H7 (cell line): ENCODE data around the gene EFCAB12. TPM values are rescaled to one million over a fixed set of nuclear protein-coding genes. Genes with fewer than 3 reads are reported as not detected.
A peak's percentile ranks its signal among the peaks of the same experiment; 100 is the strongest.
"Not testable (repeated sequence)": the region's sequence is repeated elsewhere in the genome, so short reads cannot be mapped to it uniquely, and the experiment has no call there.

Experiments
- DNase-seq: peaks from one replicate; pipeline ENCODE4 v3.0.0; 2012
- H3K27me3 ChIP-seq: 2 replicates; pipeline ENCODE4 v1.6.0; 2011; ENCODE audit warnings: mild to moderate bottlenecking, low read length; ENCODE audit not compliant: control insufficient read depth, insufficient read depth
- H3K36me3 ChIP-seq: replicated peaks from 2 replicates; pipeline ENCODE4 v1.5.1; 2011; ENCODE audit warnings: low read length; ENCODE audit not compliant: control insufficient read depth, insufficient read depth
- H3K4me3 ChIP-seq: 2 replicates; pipeline ENCODE4 v1.5.1; 2011; ENCODE audit warnings: low read depth, mild to moderate bottlenecking, control low read depth, low read length, moderate library complexity; ENCODE audit not compliant: insufficient read depth
- total RNA-seq: library from RNA; depleted of rRNA; stranded (reverse); fragments of >200 nt; shearing (Covaris generic); gene quantifications from 2 replicates; pipeline ENCODE4 v1.2.3, GENCODE V29; 2014

EFCAB12 gene
- total RNA-seq, 1 experiment from 2014 or later, result 0.10 TPM

DNA sequence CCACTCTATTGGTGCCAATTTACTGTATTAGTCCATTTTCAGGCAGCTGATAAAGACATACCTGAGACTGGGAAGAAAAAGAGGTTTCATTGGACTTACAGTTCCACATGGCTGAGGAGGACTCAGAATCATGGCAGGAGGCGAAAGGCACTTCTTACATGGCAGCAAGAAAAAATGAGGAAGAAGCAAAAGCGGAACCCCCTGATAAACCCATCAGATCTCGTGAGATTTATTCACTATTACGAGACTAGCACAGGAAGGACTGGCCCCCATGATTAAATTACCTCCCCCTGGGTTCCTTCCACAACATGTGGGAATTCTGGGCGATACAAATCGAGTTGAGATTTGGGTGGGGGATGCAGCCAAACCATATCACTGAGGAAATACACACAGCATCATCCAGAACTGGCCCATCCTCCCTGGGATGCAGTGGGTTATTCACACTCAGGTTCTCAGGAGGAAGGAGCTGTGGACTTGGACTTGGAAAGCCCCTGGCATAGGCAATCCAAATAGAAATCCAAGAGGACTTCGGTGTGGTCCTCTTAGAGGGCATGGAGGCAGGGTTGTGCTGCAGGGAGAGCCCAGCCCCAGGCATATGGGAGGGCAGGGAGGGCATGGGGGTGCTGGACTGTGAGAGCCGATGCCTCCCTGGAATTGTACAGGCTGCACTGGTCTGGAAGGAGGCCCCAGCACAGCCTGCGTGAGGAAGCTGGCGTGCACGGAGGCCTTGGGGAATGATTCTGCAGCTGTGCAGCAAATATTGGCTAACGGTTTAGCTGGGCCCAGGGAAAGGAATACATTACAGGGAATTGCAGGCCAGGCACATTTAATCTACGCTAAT is 62.9 kb downstream of the EFCAB12 start:
- Histone ChIP-seq H3K27me3 (no peaks in the 10 kb centered on the region), H3K4me3 (no peak overlapping the region), H3K36me3 (no peaks in the 10 kb centered on the region)
- DNase-seq, result no peak

DNA sequence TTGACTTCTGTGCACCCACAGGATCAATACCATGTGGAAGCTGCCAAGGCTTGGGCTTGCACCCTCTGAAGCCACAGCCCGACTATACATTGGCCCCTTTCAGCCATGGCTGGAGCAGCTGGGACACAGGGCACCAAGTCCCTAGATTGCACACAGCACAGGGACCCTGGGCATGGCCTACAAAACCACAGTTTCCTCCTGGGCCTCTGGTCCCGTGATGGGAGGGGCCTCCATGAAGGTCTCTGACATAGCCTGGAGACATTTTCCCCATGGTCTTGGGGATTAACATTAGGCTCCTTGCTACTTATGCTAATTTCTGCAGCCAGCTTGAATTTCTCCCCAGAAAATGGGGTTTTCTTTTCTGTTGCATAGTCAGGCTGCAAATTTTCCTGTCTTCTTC is 63.6 kb downstream of the EFCAB12 start:
- not testable (repeated sequence) for DNase-seq, H3K36me3 ChIP-seq, H3K4me3 ChIP-seq, H3K27me3 ChIP-seq

DNA sequence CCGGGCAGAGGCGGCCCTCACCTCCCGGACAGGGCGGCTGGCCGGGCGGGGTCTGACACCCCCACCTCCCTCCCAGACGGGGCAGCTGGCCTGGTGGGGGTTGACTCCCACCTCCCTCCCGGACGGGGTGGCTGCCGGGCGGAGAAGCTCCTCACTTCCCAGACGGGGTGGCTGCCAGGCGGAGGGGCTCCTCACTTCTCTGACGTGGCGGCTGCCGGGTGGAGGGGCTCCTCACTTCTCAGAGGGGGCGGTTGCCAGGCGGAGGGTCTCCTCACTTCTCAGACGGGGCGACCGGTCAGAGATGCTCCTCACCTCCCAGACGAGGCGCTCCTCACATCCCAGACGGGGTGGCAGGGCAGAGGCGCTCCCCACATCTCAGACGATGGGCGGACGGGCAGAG is 65.1 kb downstream of the EFCAB12 start:
- DNase-seq, H3K27me3 ChIP-seq, H3K36me3 ChIP-seq, H3K4me3 ChIP-seq: not testable (repeated sequence)

DNA sequence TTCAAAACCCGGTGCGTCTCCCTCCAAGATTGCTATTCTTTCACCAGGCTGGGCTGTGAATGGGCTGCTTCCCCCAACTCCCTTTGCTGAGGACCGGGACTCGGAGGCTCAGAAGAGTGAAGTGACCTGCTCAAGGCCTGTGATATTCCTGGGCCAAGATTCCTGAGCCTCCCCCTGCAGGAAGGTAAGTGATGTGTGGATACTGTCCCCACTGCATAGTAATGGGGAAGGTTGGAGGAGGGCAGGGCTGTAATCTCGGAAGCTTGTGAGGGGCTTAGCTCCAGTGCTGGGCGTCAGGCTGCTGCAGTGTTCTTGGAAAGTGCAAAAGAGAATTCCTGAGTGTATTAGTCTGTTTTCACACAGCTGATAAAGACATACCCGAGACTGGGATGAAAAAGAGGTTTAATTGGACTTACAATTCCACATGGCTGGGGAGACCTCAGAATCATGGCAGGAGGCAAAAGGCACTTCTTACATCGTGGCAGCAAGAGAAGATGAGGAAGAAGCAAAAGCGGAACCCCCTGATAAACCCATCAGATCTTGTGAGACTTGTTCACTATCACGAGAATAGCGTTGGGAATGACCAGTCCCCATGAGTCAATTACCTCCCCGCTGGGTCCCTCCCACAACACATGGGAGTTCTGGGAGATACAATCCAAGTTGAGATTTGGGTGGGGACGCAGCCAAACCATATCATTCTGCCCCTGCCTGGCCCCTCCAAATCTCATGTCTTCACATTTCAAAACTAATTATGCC is 67.6 kb downstream of the EFCAB12 start:
- no peaks in the 10 kb centered on the region for H3K27me3 ChIP-seq
- no peaks in the 10 kb centered on the region for H3K36me3 ChIP-seq
- peak; percentile 74 for DNase-seq
- no peak overlapping the region for H3K4me3 ChIP-seq

DNA sequence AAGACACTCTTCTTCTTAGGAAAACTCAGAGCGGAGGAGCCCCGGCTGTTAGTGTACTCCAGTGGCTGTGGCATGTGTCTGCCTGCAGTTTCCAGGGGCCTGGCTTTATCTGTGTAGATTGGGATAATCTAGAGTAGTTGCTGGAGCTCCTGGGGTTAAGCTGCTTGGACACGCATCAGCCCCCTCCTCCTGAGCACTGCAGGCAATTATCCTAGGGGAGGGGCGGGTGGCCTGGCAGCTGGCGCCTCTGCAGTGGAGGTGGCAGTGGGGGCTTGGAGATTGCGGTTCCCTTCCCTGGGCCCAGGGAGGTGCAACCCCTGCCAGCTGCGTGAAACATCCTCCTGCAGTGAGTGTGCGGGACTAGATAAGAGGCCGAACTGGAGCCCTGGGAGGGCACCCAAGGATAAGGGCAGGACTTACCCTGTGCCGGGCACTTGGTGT is 68.2 kb downstream of the EFCAB12 start:
- no peak for DNase-seq
- Histone ChIP-seq H3K27me3 (no peaks in the 10 kb centered on the region), H3K36me3 (no peaks in the 10 kb centered on the region), H3K4me3 (no peak overlapping the region)

DNA sequence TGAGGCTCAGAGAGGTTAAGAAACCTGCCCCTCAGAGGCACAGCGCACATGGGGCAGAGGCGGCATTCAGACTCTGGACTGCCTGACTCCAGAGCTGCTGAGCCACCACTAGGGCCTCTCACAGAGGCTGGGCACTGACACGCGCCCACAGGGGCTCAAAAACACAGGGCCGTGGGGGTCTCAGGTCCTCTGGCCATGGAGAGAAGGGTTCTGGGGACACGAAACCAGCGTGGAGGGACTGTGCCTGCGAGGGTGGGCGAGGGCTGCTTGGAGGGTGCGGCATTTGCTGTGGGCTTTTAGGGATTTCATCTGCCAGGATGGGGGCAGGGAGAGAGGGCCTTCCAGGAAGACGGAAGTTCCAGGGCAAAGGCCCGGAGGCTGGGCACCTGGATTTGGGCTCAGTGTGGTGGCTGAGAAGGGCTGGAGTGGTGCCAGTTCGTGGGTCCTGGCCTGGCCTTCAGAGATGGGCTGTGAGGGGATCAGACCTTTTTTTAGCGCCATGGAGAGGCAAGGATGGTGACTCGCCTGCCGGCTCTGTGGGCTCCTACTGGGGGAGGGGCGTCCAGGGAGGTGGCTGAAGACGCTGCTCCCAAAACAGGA is 69.6 kb downstream of the EFCAB12 start:
- no peaks in the 10 kb centered on the region for H3K27me3 ChIP-seq
- H3K4me3 ChIP-seq, result no peak overlapping the region
- no peaks in the 10 kb centered on the region for H3K36me3 ChIP-seq
- DNase-seq, result peak; percentile 81

DNA sequence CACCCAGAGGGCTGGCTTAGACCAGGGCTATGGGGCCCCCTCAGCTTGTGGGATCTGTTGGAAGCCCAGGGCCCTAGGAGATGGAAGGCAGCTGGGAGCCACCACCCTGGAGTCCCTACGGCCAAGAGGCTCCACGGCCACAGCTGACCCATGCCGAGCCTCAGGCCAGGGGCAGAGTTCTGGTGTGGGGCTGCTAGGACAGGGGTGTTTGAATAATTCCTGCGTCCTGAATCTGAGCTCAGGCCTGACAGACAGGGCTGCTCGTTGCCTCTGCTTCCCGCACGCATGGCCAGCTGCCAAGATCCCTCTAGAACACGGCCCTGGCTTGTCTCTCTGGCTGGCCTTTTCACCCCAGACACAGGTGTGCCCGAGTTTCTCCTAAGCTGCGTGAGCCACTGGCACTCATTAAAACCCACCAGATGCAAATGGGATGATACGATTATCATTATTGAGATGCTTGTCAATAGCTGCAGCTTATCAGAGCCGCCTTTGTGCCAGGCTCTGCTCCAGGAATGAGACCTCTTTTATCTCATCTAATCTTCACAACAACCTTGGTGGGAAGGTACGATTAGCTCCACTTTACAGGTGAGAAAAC is 70.2 kb downstream of the EFCAB12 start:
- H3K4me3 ChIP-seq, result no peak overlapping the region
- H3K27me3 ChIP-seq, result no peaks in the 10 kb centered on the region
- no peaks in the 10 kb centered on the region for H3K36me3 ChIP-seq
- DNase-seq, result no peak

DNA sequence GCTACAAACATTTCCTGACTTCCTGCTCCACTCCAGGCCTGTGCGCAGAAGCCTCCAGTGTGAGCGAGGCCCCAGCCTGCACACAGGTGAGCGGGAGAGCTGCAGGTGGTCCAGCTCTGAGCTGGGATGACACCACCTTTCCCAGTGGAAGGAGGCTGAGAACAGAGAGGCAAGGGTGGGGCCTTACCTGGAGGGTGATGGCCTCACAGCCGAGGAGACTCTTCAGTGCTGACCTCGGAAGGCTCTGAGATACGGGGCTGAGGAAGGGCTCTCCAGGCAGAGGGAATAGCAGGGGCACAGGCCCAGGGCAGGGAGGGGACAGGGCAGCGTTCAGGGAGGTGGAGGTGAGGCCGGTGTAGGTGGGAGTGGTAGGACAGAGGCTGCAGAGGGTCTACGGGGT is 70.8 kb downstream of the EFCAB12 start:
- Histone ChIP-seq H3K27me3 (no peaks in the 10 kb centered on the region), H3K4me3 (no peak overlapping the region), H3K36me3 (no peaks in the 10 kb centered on the region)
- DNase-seq, result peak; percentile 50

DNA sequence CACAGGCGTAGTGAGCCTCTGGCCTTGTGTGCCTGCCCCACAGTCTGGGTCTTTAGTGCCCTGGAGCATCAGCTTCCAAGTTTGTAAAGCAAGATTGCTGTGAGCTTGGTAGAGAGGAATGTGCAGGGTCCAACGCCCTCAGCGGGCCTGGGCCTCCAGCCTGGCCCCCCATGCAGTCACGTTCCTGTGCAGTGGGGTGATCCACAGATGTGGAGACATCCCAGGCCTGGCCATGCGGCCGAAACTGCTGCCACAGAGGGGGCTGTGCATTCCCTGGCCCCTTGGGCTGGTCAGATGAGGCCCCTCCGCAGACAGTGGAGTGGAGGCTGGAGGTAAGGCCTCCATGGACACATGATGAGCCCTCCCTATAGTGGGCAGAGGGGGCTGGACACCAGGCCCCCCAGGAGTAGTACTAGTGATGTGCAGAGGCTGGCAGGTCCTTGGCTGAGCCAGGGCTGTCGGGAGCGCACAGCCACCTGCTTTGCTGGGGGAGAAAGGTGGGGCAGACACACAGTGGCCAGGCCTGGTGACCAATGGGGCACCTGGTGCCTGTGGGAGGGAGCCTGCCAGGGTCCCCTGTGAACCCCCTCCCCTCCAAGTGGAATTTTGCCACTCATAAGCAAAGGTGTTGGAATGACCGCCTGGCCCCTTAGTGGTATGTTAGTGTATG is 71.5 kb downstream of the EFCAB12 start:
- no peaks in the 10 kb centered on the region for H3K36me3 ChIP-seq
- H3K4me3 ChIP-seq, result no peak overlapping the region
- no peaks in the 10 kb centered on the region for H3K27me3 ChIP-seq
- no peak for DNase-seq

DNA sequence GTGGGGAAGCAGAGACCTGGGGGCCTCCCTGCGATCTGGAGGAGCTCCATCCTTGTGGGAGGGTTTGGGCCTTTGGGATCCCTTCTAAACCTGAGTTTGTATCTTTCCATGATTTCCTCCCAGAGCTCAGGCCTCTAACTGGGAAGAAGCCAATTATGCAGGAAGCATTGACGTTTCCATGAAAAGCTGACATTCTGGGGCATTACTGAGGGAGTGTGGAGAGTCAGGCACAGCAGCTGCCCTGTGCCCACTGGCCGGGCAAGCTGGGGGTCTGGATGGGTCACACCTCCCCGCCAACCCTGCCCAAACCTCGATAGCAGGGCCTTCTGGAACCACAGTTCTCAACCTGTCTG is 74.9 kb downstream of the EFCAB12 start:
- H3K4me3 ChIP-seq, result no peak overlapping the region
- DNase-seq, result no peak
- H3K36me3 ChIP-seq, result no peaks in the 10 kb centered on the region
- no peaks in the 10 kb centered on the region for H3K27me3 ChIP-seq

DNA sequence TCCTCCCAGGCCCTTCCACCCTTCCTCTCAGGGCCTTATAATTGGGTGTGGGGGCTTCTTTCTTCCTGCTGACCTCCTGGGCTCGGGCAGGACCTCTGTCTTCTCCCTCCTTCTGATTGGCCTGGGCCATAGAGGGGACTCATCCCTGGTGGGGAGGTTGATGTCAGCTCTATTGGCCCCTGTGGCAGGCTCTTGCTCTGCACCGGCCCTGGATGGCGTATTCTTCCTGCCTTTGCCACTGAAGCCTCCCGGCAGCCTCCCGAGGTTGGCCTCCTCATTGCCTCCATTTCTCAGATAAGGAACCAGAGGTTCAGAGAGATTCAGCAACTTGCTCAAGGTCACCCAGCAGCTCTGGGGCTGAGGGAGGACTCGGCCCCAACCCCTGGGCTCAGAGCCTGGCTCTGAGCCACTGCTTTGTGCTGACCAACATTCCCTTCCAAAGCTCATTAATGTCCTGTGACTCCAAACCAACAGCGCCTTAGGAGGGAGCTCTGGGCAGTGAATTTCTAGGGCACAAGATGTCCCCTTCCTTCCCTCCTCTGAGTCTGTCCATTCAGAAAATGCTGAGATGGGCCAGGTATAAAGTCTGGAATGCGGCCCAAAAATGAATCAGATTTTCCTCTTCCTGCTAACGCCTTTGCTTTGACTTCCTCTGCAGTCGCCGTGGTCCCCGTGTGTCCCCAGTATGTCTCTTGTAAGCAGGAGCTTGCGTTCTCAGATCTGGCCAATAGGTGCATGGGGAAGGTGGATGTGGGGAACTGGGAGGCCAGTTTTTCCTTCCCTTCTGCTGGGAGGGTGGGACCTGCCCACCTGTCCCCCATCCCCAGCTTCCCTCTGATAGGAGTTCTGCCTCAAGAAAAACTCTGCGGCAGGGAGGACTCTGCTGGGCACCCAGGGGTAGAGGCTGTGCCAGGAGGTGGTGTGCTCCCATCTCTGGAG is 75.5 kb downstream of the EFCAB12 start:
- H3K27me3 ChIP-seq, result no peaks in the 10 kb centered on the region
- no peak overlapping the region for H3K4me3 ChIP-seq
- DNase-seq, result no peak
- H3K36me3 ChIP-seq, result no peaks in the 10 kb centered on the region

DNA sequence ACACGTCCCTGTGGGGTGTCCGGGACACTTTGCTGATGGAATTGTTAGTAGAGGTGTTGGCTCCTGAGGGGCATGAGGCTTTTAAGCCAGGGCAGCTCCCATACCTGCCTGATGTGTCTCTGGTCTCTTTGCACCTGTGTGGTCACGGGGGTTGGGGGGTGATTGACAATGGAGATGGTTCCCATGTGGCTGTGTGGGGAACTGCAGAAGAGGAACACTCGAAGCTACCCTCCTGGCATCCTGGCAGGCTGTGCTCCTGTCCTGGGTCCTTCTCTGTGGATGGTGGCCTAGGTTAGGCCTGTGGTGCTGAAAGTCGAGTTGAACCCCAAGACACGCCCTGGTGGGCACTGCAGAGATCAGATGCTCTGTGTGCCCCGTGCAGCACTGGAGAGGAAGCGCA is 76.4 kb downstream of the EFCAB12 start:
- no peaks in the 10 kb centered on the region for H3K36me3 ChIP-seq
- H3K4me3 ChIP-seq, result no peak overlapping the region
- peak; percentile 87 for DNase-seq
- H3K27me3 ChIP-seq, result no peaks in the 10 kb centered on the region
